Fibroblast of lung (primary cell): ENCODE data around the gene ADA. TPM values are rescaled to one million over a fixed set of nuclear protein-coding genes. Genes with fewer than 3 reads are reported as not detected.

Source experiments
- DNase-seq, 2 donors: peaks; one replicate each; pipeline versions ENCODE4 v3.0.0 to v3.0.0-alpha.2; 2010; ENCODE audit warnings: low read depth in 2 of 2
- H2AFZ ChIP-seq: 2 replicates; pipeline ENCODE4 v1.5.1; 2012; ENCODE audit warnings: low read length, control low read depth, inconsistent platforms
- H3K27ac ChIP-seq: 2 replicates; pipeline ENCODE4 v1.5.1; 2011; ENCODE audit warnings: low read length, control low read depth; ENCODE audit not compliant: insufficient read depth
- H3K27me3 ChIP-seq: 2 replicates; pipeline ENCODE4 v1.5.1; 2011; ENCODE audit warnings: mild to moderate bottlenecking, low read length; ENCODE audit not compliant: control insufficient read depth, insufficient read depth
- H3K36me3 ChIP-seq: 2 replicates; pipeline ENCODE4 v1.5.1; 2011; ENCODE audit warnings: low read length; ENCODE audit not compliant: control insufficient read depth, insufficient read depth
- H3K4me1 ChIP-seq: 2 replicates; pipeline ENCODE4 v1.5.1; 2011; ENCODE audit warnings: low read length; ENCODE audit not compliant: control insufficient read depth, insufficient read depth; ENCODE audit errors: extremely low read depth
- H3K4me2 ChIP-seq: 2 replicates; pipeline ENCODE4 v1.5.1; 2011; ENCODE audit warnings: low read length, control low read depth; ENCODE audit not compliant: insufficient read depth; ENCODE audit errors: extremely low read depth
- H3K4me3 ChIP-seq, 4 experiments: fragments of 200-600 bp in 1 of 4; sonication (generic) in 1 of 4; replicated peaks in 1 of 4; 2 replicates each; pipeline ENCODE4 v1.5.1; 2011 to 2016; ENCODE audit warnings: low read length in 4 of 4, low read depth in 3 of 4, mild to moderate bottlenecking in 3 of 4, control low read depth in 2 of 4, inconsistent platforms in 1 of 4, mixed read lengths in 1 of 4; ENCODE audit not compliant: insufficient read depth in 1 of 4; ENCODE audit errors: control extremely low read depth in 1 of 4
- H3K79me2 ChIP-seq: 2 replicates; pipeline ENCODE4 v1.5.1; 2012; ENCODE audit warnings: mild to moderate bottlenecking, low read length, inconsistent platforms; ENCODE audit not compliant: control insufficient read depth, insufficient read depth
- H3K9ac ChIP-seq: 2 replicates; pipeline ENCODE4 v1.5.1; 2011; ENCODE audit warnings: mild to moderate bottlenecking, low read length, control low read depth; ENCODE audit not compliant: insufficient read depth
- H3K9me3 ChIP-seq: 2 replicates; pipeline ENCODE4 v1.5.1; 2012; ENCODE audit warnings: low read depth, low read length; ENCODE audit not compliant: control insufficient read depth, insufficient read depth
- H4K20me1 ChIP-seq: 2 replicates; pipeline ENCODE4 v1.5.1; 2011; ENCODE audit warnings: low read length; ENCODE audit not compliant: control insufficient read depth, insufficient read depth; ENCODE audit errors: extremely low read depth
- CTCF ChIP-seq, 2 donors: IDR thresholded peaks in 1 of 2; conservative IDR thresholded peaks in 1 of 2; 1 replicate in 1 of 2; 2 replicates in 1 of 2; pipeline ENCODE4 v1.5.1; 2011 to 2012; ENCODE audit warnings: low read length in 2 of 2, control low read depth in 1 of 2, inconsistent platforms in 1 of 2, low read depth in 1 of 2, mild to moderate bottlenecking in 1 of 2
- EZH2 ChIP-seq: IDR thresholded peaks from 2 replicates; pipeline ENCODE4 v1.5.1; 2012; ENCODE audit warnings: low read length, control low read depth, mild to moderate bottlenecking; ENCODE audit errors: missing control alignments
- polyA plus RNA-seq, 2 donors: library from polyadenylated mRNA; depleted of rRNA in 1 of 2; stranded (reverse) in 1 of 2; unstranded in 1 of 2; fragments of >200 nt; gene quantifications; 2 replicates each; pipeline ENCODE4 v1.2.1, GENCODE V29; 2011 to 2012; ENCODE audit warnings: missing spikeins in 1 of 2
- total RNA-seq: library from RNA; depleted of rRNA; stranded (reverse); fragments of >200 nt; gene quantifications from 2 replicates; pipeline ENCODE4 v1.2.1, GENCODE V29; 2014

The ADA gene
- total and polyA plus RNA-seq, 2 donors (not counting 1 experiment from before 2014, with no cell fraction given) = 5.4 to 21.9 TPM

GRCh38 chr20:44644230-44644617 is 7.3 kb downstream of the ADA start:
- no peak overlapping the region for H2AFZ ChIP-seq
- no peaks in the 10 kb centered on the region for H3K79me2 ChIP-seq
- H3K4me3 ChIP-seq = no peak overlapping the region
- H3K4me2 ChIP-seq = no peak overlapping the region
- H3K9me3 ChIP-seq = no peaks in the 10 kb centered on the region
- TF ChIP-seq EZH2 = no peak
- no peak overlapping the region for H3K27ac ChIP-seq
- peaks cover 18% of the 10 kb centered on the region for H3K4me1 ChIP-seq
- H3K27me3 ChIP-seq = no peaks in the 10 kb centered on the region
- H3K9ac ChIP-seq = no peak overlapping the region
- H3K36me3 ChIP-seq = no peaks in the 10 kb centered on the region
- no peak for DNase-seq
- H4K20me1 ChIP-seq = no peaks in the 10 kb centered on the region

- H3K4me3 ChIP-seq = no peak overlapping the region
- no peaks in the 10 kb centered on the region for H3K9me3 ChIP-seq
- peak overlapping the region; percentile 31 for H3K27ac ChIP-seq
- peaks cover 18% of the 10 kb centered on the region for H3K4me1 ChIP-seq
- H3K36me3 ChIP-seq = no peaks in the 10 kb centered on the region
- H3K27me3 ChIP-seq = no peaks in the 10 kb centered on the region
- DNase-seq = peak; percentile 73 to 82
- no peak overlapping the region for H2AFZ ChIP-seq
- TF ChIP-seq CTCF (conservative IDR thresholded peaks at IDR 0.05 in 1 of 2, IDR thresholded peaks at IDR 0.05 in 1 of 2; ENCODE audit: low read depth in 1 of 2, low read length in 2 of 2) (no peak), EZH2 (no peak)
- H4K20me1 ChIP-seq = no peaks in the 10 kb centered on the region
- no peak overlapping the region for H3K9ac ChIP-seq
- H3K79me2 ChIP-seq = no peaks in the 10 kb centered on the region
- H3K4me2 ChIP-seq = no peak overlapping the region
Measured at GRCh38 chr20:44643596-44644229, 7.8 kb downstream of the ADA start.

DNA sequence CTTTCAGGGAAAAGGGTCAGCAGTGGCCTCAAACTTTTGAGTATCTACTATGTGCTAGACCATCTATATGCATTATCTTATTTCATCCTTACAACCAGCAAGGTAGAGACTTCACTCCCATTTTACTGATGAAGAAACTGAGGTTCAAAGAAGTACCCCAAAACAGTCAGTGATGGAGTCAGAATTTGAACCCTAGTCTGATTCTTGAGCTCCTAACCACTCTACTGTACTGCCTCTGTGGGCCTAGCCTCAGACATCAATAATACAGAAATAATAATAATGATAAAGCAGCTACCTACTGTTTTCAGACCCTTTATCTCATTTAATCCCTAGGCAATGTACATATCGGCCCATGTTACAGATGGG is 8.4 kb downstream of the ADA start:
- TF ChIP-seq EZH2 (no peak), CTCF (conservative IDR thresholded peaks at IDR 0.05 in 1 of 2, IDR thresholded peaks at IDR 0.05 in 1 of 2; ENCODE audit: low read depth in 1 of 2, low read length in 2 of 2) (no peak)
- H3K9ac ChIP-seq = no peak overlapping the region

More for the DNA sequence above, 8.4 kb downstream of the ADA start:
- Histone ChIP-seq H3K4me3 (no peak overlapping the region), H3K79me2 (no peaks in the 10 kb centered on the region), H3K27me3 (no peaks in the 10 kb centered on the region), H2AFZ (no peak overlapping the region), H3K4me1 (peaks cover 18% of the 10 kb centered on the region), H3K27ac (peak overlapping the region; percentile 31), H3K9me3 (no peaks in the 10 kb centered on the region), H3K36me3 (no peaks in the 10 kb centered on the region), H3K4me2 (no peak overlapping the region), H4K20me1 (no peaks in the 10 kb centered on the region)
- DNase-seq = no peak
